SU-DHL-6 (cell line): ENCODE results near the gene XYLT1.

ENCODE experiments used
- CTCF ChIP-seq: fragments of 200-600 bp; sonication (generic); IDR thresholded peaks from one replicate; pipeline ENCODE4 v1.5.1; 2017; ENCODE audit warnings: antibody characterized with exemption, mild to moderate bottlenecking, low read length, moderate library complexity; ENCODE audit not compliant: insufficient read depth, poor library complexity, severe bottlenecking
- EZH2phosphoT487 ChIP-seq: fragments of 200-600 bp; sonication (generic), shearing (Covaris generic); conservative IDR thresholded peaks from 2 replicates; pipeline ENCODE4 v1.6.1; 2018; ENCODE audit warnings: mild to moderate bottlenecking, antibody characterized with exemption, low read length, moderate library complexity, mixed read lengths

- TF ChIP-seq CTCF (no peak), EZH2phosphoT487 (no peak)
Observed at GRCh38 chr16:17369421-17370222, 101.1 kb downstream of the XYLT1 start.
